HL-60 (cell line): ENCODE measurements around the gene PAPPA.

Source experiments
- DNase-seq, 2 experiments: peaks; one replicate each; pipeline ENCODE4 v3.0.0-alpha.2; 2010 to 2020; ENCODE audit warnings: low read depth in 1 of 2, low spot score in 1 of 2
- H3K27ac ChIP-seq: fragments of 250-450 bp; sonication (Bioruptor Pico); replicated peaks from 2 replicates; pipeline ENCODE4 v1.5.1; 2020; ENCODE audit warnings: mild to moderate bottlenecking, moderate library complexity
- H3K27me3 ChIP-seq: fragments of 250-450 bp; sonication (Bioruptor Pico); 2 replicates; pipeline ENCODE4 v1.5.1; 2021; ENCODE audit warnings: mild to moderate bottlenecking, moderate library complexity; ENCODE audit not compliant: insufficient read depth, poor library complexity, severe bottlenecking
- H3K4me3 ChIP-seq: replicated peaks from 2 replicates; pipeline ENCODE4 v1.5.1; 2011; ENCODE audit warnings: mild to moderate bottlenecking, control low read depth, low read length; ENCODE audit not compliant: insufficient read depth
- GABPA ChIP-seq: IDR thresholded peaks from 2 replicates; pipeline ENCODE4 v1.6.1; 2012; ENCODE audit warnings: low read depth
- POLR2AphosphoS5 ChIP-seq: IDR thresholded peaks from 2 replicates; pipeline ENCODE4 v1.6.1; 2012; ENCODE audit warnings: low read depth
- SPI1 ChIP-seq: IDR thresholded peaks from 2 replicates; pipeline ENCODE4 v1.6.1; 2012; ENCODE audit warnings: low read depth, mild to moderate bottlenecking, borderline replicate concordance
- TF ChIP-seq, protein P1 (sequence below): IDR thresholded peaks from 2 replicates; pipeline ENCODE4 v1.6.1; 2012; ENCODE audit warnings: low read depth; ENCODE audit not compliant: insufficient replicate concordance
- TF ChIP-seq, protein P2 (sequence below): IDR thresholded peaks from one replicate; pipeline ENCODE4 v1.5.1; 2011; ENCODE audit warnings: low read length, control low read depth, inconsistent platforms; ENCODE audit not compliant: insufficient read depth

PAPPA gene

DNA sequence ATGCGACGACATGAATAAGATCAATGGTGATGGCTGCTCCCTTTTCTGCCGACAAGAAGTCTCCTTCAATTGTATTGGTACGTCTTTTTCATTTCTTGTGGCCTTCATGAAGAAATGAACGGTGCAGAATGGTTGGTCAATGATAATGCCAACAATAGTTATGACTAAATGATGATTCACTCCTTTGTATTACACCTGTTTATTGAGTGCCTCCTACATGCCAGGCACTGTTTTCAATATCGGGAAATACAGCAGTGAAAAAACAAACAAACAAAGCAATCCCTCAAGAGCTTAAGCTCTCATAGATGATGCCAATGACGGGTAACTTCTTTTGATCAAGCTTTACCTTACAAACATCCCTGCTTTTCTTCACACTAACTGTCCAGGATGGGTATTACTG lies 117.7 kb downstream of the PAPPA start:
- Histone ChIP-seq H3K4me3 (no peak overlapping the region), H3K27ac (no peak overlapping the region), H3K27me3 (no peaks in the 10 kb centered on the region)
- no peak for DNase-seq
- TF ChIP-seq, protein P1, sequence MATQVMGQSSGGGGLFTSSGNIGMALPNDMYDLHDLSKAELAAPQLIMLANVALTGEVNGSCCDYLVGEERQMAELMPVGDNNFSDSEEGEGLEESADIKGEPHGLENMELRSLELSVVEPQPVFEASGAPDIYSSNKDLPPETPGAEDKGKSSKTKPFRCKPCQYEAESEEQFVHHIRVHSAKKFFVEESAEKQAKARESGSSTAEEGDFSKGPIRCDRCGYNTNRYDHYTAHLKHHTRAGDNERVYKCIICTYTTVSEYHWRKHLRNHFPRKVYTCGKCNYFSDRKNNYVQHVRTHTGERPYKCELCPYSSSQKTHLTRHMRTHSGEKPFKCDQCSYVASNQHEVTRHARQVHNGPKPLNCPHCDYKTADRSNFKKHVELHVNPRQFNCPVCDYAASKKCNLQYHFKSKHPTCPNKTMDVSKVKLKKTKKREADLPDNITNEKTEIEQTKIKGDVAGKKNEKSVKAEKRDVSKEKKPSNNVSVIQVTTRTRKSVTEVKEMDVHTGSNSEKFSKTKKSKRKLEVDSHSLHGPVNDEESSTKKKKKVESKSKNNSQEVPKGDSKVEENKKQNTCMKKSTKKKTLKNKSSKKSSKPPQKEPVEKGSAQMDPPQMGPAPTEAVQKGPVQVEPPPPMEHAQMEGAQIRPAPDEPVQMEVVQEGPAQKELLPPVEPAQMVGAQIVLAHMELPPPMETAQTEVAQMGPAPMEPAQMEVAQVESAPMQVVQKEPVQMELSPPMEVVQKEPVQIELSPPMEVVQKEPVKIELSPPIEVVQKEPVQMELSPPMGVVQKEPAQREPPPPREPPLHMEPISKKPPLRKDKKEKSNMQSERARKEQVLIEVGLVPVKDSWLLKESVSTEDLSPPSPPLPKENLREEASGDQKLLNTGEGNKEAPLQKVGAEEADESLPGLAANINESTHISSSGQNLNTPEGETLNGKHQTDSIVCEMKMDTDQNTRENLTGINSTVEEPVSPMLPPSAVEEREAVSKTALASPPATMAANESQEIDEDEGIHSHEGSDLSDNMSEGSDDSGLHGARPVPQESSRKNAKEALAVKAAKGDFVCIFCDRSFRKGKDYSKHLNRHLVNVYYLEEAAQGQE = no peak
- TF ChIP-seq SPI1 (no peak), POLR2AphosphoS5 (no peak), GABPA (no peak)
- TF ChIP-seq, protein P2, sequence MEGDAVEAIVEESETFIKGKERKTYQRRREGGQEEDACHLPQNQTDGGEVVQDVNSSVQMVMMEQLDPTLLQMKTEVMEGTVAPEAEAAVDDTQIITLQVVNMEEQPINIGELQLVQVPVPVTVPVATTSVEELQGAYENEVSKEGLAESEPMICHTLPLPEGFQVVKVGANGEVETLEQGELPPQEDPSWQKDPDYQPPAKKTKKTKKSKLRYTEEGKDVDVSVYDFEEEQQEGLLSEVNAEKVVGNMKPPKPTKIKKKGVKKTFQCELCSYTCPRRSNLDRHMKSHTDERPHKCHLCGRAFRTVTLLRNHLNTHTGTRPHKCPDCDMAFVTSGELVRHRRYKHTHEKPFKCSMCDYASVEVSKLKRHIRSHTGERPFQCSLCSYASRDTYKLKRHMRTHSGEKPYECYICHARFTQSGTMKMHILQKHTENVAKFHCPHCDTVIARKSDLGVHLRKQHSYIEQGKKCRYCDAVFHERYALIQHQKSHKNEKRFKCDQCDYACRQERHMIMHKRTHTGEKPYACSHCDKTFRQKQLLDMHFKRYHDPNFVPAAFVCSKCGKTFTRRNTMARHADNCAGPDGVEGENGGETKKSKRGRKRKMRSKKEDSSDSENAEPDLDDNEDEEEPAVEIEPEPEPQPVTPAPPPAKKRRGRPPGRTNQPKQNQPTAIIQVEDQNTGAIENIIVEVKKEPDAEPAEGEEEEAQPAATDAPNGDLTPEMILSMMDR = no peak

DNA sequence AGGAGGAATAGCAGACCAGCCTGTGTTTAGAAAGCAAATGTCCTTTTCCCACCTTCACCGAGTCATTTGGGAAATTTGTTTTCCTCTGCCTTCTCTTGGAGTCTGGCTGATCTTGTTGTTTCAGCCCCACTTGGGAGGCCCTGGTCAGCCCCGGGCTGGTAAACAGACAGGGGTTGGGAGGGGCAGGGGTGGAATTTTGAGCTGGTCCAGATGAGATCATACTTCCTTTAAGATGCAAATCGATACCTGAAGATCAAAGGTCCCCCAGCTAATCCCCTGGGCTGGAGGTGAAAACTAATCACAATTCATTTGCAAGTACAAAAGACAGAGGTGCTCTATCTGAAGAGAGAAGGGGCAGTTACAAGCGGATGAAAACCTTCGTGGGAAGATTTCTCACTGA lies 118.4 kb downstream of the PAPPA start:
- TF ChIP-seq SPI1 (no peak), POLR2AphosphoS5 (no peak), GABPA (no peak)
- TF ChIP-seq, protein P1 = no peak
- TF ChIP-seq, protein P2 = no peak
- no peak for DNase-seq
- no peaks in the 10 kb centered on the region for H3K27me3 ChIP-seq

DNA sequence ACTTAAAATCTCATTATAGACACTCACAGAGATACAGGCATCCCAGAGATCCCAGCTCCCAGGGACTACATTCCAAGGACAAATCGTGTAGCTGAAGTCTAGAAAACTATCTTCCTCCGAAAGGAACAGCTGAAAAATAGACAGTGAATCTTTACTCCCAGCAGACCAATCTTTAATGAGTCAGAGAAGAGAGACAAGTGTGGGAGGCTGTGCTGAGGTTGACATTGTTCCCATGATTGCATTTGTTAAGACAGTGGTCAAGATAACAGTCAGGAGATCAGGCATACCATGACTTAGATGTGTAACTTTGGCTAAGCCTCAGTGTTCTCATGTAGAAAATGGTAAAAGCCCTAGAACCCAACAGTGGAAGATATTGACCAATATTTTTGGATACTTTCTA lies 120.7 kb downstream of the PAPPA start:
- no peak for DNase-seq
- TF ChIP-seq GABPA (no peak), POLR2AphosphoS5 (no peak), SPI1 (no peak)
- TF ChIP-seq, protein P2 = no peak
- TF ChIP-seq, protein P1 = no peak
- Histone ChIP-seq H3K27me3 (no peaks in the 10 kb centered on the region), H3K27ac (no peak overlapping the region), H3K4me3 (no peak overlapping the region)

More for the DNA sequence above, 118.4 kb downstream of the PAPPA start:
- Histone ChIP-seq H3K4me3 (no peak overlapping the region), H3K27ac (no peak overlapping the region)
